ENCODE measurements around the gene ZFC3H1.

Gene ZFC3H1

DNA sequence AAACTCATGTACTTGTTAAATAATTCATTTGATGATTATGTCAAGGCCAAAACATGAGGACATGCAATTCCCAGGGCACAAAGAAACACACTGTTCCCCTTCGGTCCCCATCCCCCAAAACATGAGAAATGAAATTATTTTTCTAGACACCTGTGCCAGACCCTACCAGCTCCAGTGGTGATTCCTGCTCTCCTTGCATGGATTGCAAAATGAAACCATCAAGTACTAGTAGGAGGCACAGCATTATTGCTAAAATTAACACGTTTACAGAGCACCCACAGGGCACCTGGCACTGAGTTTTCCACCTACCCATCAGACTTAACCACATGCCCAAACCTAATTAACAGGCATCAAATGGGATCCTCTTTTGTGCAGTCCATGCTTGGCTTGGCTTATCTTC lies 76.6 kb downstream of the ZFC3H1 start:
- TF ChIP-seq, protein P1, sequence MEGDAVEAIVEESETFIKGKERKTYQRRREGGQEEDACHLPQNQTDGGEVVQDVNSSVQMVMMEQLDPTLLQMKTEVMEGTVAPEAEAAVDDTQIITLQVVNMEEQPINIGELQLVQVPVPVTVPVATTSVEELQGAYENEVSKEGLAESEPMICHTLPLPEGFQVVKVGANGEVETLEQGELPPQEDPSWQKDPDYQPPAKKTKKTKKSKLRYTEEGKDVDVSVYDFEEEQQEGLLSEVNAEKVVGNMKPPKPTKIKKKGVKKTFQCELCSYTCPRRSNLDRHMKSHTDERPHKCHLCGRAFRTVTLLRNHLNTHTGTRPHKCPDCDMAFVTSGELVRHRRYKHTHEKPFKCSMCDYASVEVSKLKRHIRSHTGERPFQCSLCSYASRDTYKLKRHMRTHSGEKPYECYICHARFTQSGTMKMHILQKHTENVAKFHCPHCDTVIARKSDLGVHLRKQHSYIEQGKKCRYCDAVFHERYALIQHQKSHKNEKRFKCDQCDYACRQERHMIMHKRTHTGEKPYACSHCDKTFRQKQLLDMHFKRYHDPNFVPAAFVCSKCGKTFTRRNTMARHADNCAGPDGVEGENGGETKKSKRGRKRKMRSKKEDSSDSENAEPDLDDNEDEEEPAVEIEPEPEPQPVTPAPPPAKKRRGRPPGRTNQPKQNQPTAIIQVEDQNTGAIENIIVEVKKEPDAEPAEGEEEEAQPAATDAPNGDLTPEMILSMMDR (IDR thresholded peaks at IDR 0.05; ENCODE audit: insufficient read depth, low read length, missing control alignments) = no peak
- H3K4me3 ChIP-seq (ENCODE audit: low read depth, low read length) = no peak overlapping the region
- ChIA-PET POLR2A (no interaction called here), CTCF (no interaction called here)
- DNase-seq (ENCODE audit: low read depth, low spot score) = no peak

DNA sequence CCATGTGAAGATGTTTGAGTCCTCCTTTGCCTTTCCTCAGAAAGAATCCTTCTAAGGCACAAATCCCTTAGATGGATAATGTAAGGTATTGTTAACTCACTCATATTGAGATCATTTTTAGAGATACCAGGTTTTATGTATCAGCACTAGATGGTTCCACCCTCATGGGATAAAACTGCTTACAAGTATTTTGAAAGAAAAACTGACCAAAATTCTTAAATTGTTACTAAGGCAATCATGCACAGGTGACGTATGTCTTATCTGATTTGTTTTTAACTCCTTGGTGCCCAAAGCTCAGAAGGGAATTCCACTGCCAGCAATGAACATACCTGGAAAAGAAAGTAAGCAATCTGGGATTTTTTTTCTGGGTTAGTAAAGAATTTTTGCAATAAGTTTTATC lies 78.4 kb downstream of the ZFC3H1 start:
- POLR2A ChIA-PET = no interaction called here
- CTCF ChIA-PET = interaction anchor here (1.0 to 1.5 kb wide), 3 partner anchors 21 to 170 kb away, joined by 3 to 4 read pairs (median 3); no protein-coding TSS in a partner anchor
- TF ChIP-seq, protein P1 (IDR thresholded peaks at IDR 0.05; ENCODE audit: insufficient read depth, low read length, missing control alignments) = no peak
- no peak for DNase-seq (ENCODE audit: low read depth, low spot score)
- no peak overlapping the region for H3K4me3 ChIP-seq (ENCODE audit: low read depth, low read length)

DNA sequence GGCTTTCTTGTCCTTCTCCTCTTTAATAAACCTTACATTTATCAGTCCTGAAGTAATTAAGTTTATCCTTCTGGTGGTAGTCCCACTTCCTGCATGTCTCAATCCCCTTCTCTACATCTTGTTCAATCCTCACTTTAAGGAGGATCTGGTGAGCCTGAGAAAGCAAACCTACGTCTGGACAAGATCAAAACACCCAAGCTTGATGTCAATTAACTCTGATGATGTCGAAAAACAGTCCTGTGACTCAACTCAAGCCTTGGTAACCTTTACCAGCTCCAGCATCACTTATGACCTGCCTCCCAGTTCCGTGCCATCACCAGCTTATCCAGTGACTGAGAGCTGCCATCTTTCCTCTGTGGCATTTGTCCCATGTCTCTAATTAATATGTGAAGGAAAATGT lies 79.3 kb downstream of the ZFC3H1 start:
- no peak overlapping the region for H3K4me3 ChIP-seq (ENCODE audit: low read depth, low read length)
- POLR2A ChIA-PET = no interaction called here
- TF ChIP-seq, protein P1 (IDR thresholded peaks at IDR 0.05; ENCODE audit: insufficient read depth, low read length, missing control alignments) = no peak
- CTCF ChIA-PET = interaction anchor here (1.0 to 1.3 kb wide), 2 partner anchors 30 to 169 kb away, joined by 3 read pairs; no protein-coding TSS in a partner anchor
- no peak for DNase-seq (ENCODE audit: low read depth, low spot score)

DNA sequence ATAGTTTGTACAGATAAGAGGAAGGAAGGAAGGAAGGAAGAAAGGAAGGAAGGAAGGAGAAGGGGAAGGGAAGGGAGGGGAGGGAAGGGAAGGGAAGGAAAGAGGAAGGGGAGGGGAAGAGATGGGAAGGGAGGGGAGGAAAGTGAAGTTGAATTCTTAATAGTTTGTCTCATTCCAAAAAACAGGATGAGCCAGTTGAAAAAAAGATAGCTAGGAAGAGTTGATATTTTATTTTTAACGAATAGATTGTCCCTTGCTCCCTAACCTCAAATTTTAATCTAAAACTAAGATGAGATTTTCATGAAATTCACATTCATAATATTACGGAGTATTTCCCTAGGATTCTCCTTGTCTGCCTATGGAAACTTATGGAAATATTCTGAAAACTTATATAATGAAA lies 80.7 kb downstream of the ZFC3H1 start:
- DNase-seq (ENCODE audit: low read depth, low spot score) = no peak
- POLR2A ChIA-PET = no interaction called here
- TF ChIP-seq, protein P1 (IDR thresholded peaks at IDR 0.05; ENCODE audit: insufficient read depth, low read length, missing control alignments) = no peak
- CTCF ChIA-PET = no interaction called here
- no peak overlapping the region for H3K4me3 ChIP-seq (ENCODE audit: low read depth, low read length)

DNA sequence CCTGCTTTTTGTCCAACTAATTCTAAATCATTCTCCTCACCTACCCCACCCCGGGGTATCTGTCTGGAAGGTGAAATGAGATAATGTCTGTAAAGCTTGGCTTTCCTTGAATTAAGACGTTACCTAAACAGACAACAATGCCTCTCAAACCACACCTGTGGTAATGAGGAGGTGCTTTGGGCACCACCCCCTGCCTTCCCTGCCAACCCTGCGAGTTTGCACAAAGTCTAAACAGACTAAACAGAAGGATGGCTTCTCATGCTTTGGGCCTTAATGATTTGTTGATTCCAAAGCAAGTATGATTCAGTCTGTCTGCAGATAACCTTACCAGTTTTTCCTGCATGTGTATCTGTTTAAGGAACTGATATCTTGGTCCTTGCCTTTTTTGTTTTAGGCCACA lies 82.4 kb downstream of the ZFC3H1 start:
- CTCF ChIA-PET = interaction anchor here (1.2 kb wide), 1 partner anchor 12 kb away, joined by 3 read pairs; no protein-coding TSS in a partner anchor
- TF ChIP-seq, protein P1 (IDR thresholded peaks at IDR 0.05; ENCODE audit: insufficient read depth, low read length, missing control alignments) = no peak
- POLR2A ChIA-PET = no interaction called here
- H3K4me3 ChIP-seq (ENCODE audit: low read depth, low read length) = no peak overlapping the region
- no peak for DNase-seq (ENCODE audit: low read depth, low spot score)

DNA sequence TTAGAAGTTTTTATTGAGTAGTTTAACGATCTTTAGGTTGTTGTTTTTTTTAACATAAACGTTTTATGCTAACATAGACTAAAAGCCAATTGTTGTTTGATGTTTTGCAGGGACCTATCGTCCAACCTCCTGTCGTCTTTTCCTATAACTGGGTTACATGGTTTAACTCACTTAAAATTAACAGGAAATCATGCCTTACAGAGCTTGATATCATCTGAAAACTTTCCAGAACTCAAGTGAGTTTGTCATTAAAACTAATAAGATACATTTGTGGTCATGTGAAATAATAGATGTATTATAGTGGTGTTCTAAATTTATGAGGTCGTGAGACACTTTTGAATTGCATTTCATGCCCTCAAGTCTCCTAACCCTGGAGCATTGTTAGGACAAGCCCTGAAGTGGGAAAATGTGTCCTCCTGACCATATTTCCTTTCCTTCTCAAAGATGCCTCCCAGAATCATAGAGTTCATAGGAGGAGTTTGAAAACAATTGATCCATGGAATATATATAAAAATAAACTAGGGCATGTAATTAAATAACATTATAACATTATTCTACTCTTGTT lies 84.9 kb downstream of the ZFC3H1 start:
- TF ChIP-seq, protein P1 (IDR thresholded peaks at IDR 0.05; ENCODE audit: insufficient read depth, low read length, missing control alignments) = no peak
- H3K4me3 ChIP-seq (ENCODE audit: low read depth, low read length) = no peak overlapping the region
- CTCF ChIA-PET = no interaction called here
- DNase-seq (ENCODE audit: low read depth, low spot score) = no peak
- POLR2A ChIA-PET = no interaction called here
